Liver (tissue), 9 donors: ENCODE measurements around the gene DPP4. TPM values are rescaled to one million over a fixed set of nuclear protein-coding genes. Genes with fewer than 3 reads are reported as not detected.

ENCODE experiments used
- DNase-seq: peaks from one replicate; pipeline ENCODE4 v3.0.0-alpha.2; 2017; ENCODE audit warnings: low spot score
- H3K27ac ChIP-seq, 2 donors: one replicate each; pipeline ENCODE4 v1.7.0; 2013; ENCODE audit warnings: inconsistent platforms in 2 of 2, low read length in 2 of 2, control low read depth in 1 of 2, low read depth in 1 of 2, mild to moderate bottlenecking in 1 of 2
- H3K27me3 ChIP-seq, 4 donors: one replicate each; pipeline versions ENCODE4 v1.6.1 to v1.7.0; 2013; ENCODE audit warnings: low read length in 3 of 4, inconsistent platforms in 1 of 4, mild to moderate bottlenecking in 1 of 4, moderate library complexity in 1 of 4; ENCODE audit not compliant: control insufficient read depth in 4 of 4, insufficient read depth in 4 of 4
- H3K36me3 ChIP-seq, 4 donors: one replicate each; pipeline versions ENCODE4 v1.6.1 to v1.7.0; 2013; ENCODE audit warnings: low read length in 3 of 4, mild to moderate bottlenecking in 3 of 4, low read depth in 1 of 4, moderate library complexity in 1 of 4; ENCODE audit not compliant: control insufficient read depth in 4 of 4, insufficient read depth in 3 of 4
- H3K4me1 ChIP-seq, 4 donors: one replicate each; pipeline versions ENCODE4 v1.6.1 to v1.7.0; 2013; ENCODE audit warnings: low read length in 3 of 4, mild to moderate bottlenecking in 3 of 4, moderate library complexity in 1 of 4; ENCODE audit not compliant: control insufficient read depth in 4 of 4, insufficient read depth in 4 of 4
- H3K4me3 ChIP-seq, 3 donors: one replicate each; pipeline versions ENCODE4 v1.6.1 to v1.7.0; 2013; ENCODE audit warnings: low read length in 3 of 3, control low read depth in 1 of 3, low read depth in 1 of 3, mild to moderate bottlenecking in 1 of 3
- H3K9ac ChIP-seq, 2 donors: one replicate each; pipeline ENCODE4 v1.7.0; 2013; ENCODE audit warnings: low read length in 2 of 2, mild to moderate bottlenecking in 2 of 2, moderate library complexity in 2 of 2, control low read depth in 1 of 2, low read depth in 1 of 2
- H3K9me3 ChIP-seq, 4 donors: one replicate each; pipeline versions ENCODE4 v1.6.1 to v1.7.0; 2013; ENCODE audit warnings: low read length in 3 of 4; ENCODE audit not compliant: control insufficient read depth in 4 of 4
- EGR1 ChIP-seq, 2 donors: IDR thresholded peaks; 2 replicates each; pipeline ENCODE4 v1.6.1; 2016 to 2018; ENCODE audit warnings: antibody characterized with exemption in 2 of 2, low read depth in 2 of 2
- FOXA1 ChIP-seq: IDR thresholded peaks from 2 replicates; pipeline ENCODE4 v1.6.1; 2016; ENCODE audit warnings: antibody characterized with exemption
- FOXA2 ChIP-seq: IDR thresholded peaks from 2 replicates; pipeline ENCODE4 v1.6.1; 2016; ENCODE audit warnings: antibody characterized with exemption
- GABPA ChIP-seq, 2 donors: IDR thresholded peaks in 1 of 2; conservative IDR thresholded peaks in 1 of 2; 2 replicates each; pipeline ENCODE4 v1.6.1; 2016; ENCODE audit warnings: antibody characterized with exemption in 2 of 2, mild to moderate bottlenecking in 1 of 2, moderate library complexity in 1 of 2
- HNF4A ChIP-seq, 2 donors: conservative IDR thresholded peaks; 2 replicates each; pipeline ENCODE4 v1.6.1; 2016; ENCODE audit warnings: antibody characterized with exemption in 2 of 2, mild to moderate bottlenecking in 2 of 2
- JUND ChIP-seq, 2 donors: IDR thresholded peaks; 2 replicates each; pipeline ENCODE4 v1.6.1; 2016; ENCODE audit warnings: antibody characterized with exemption in 2 of 2
- NR2F2 ChIP-seq: IDR thresholded peaks from 2 replicates; pipeline ENCODE4 v1.6.1; 2016; ENCODE audit warnings: antibody characterized with exemption
- RAD21 ChIP-seq, 2 donors: IDR thresholded peaks; 2 replicates each; pipeline ENCODE4 v1.6.1; 2016; ENCODE audit warnings: antibody characterized with exemption in 2 of 2, mild to moderate bottlenecking in 2 of 2
- TAF1 ChIP-seq: conservative IDR thresholded peaks from 2 replicates; pipeline ENCODE4 v1.6.1; 2016; ENCODE audit warnings: antibody characterized with exemption, mild to moderate bottlenecking
- YY1 ChIP-seq: IDR thresholded peaks from 2 replicates; pipeline ENCODE4 v1.6.1; 2016; ENCODE audit warnings: antibody characterized with exemption, mild to moderate bottlenecking
- ZBTB33 ChIP-seq: IDR thresholded peaks from 2 replicates; pipeline ENCODE4 v1.6.1; 2016; ENCODE audit warnings: antibody characterized with exemption
- WGBS: extraction: QIAGEN DNeasy Blood & Tissue Kit; methylation state at CpG from one replicate; pipeline ENCODE4 v1.1.7; 2013; 5-methylcytosine and 5-hydroxymethylcytosine counted together
- polyA plus RNA-seq, 2 donors: library from polyadenylated mRNA; stranded (reverse) in 1 of 2; unstranded in 1 of 2; fragments of 200-250 nt in 1 of 2; fragments of >200 nt in 1 of 2; fragmentation: Nextera tagmentation in 1 of 2; extraction: Ambion mirVana in 1 of 2; gene quantifications; one replicate each; pipeline versions ENCODE4 v1.2.1 to v1.2.3, GENCODE V29; 2013 to 2015
- total RNA-seq, 2 donors: library from RNA; depleted of rRNA; stranded (reverse); fragments of >200 nt; gene quantifications; one replicate each; pipeline ENCODE4 v1.2.3, GENCODE V29; 2014
- TF ChIP-seq, protein P1 (sequence below): IDR thresholded peaks from 2 replicates; pipeline ENCODE4 v1.6.1; 2016; ENCODE audit warnings: antibody characterized with exemption
- TF ChIP-seq, protein P2 (sequence below): IDR thresholded peaks from 2 replicates; pipeline ENCODE4 v1.6.1; 2016; ENCODE audit warnings: antibody characterized with exemption
- TF ChIP-seq, protein P3 (sequence below): fragments of 150-350 bp; IDR thresholded peaks from 2 replicates; pipeline ENCODE4 v1.5.1; 2017; ENCODE audit warnings: improper control_type of control experiment, low read depth, low read length; ENCODE audit not compliant: missing input control
- donor health status: healthy.
- donor health status: healthy.
- donor health status: healthy.
- donor health status: healthy.
- donor health status: healthy.

DPP4 gene
- total and polyA plus RNA-seq, 4 donors, result 9.6 to 30.1 (median 13.5) TPM

- no peak for TF ChIP-seq NR2F2
- TF ChIP-seq, protein P1, sequence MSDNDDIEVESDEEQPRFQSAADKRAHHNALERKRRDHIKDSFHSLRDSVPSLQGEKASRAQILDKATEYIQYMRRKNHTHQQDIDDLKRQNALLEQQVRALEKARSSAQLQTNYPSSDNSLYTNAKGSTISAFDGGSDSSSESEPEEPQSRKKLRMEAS, result no peak
- no peak for TF ChIP-seq JUND (IDR thresholded peaks at IDR 0.05)
- TF ChIP-seq TAF1, result no peak
- no peak for TF ChIP-seq ZBTB33
- TF ChIP-seq YY1, result no peak
Observed at GRCh38 chr2:161972232-161972631, 101.8 kb downstream of the DPP4 start (continued).

GRCh38 chr2:161971551-161971950, 102.5 kb downstream of the DPP4 start:
- TF ChIP-seq FOXA2, result no peak
- TF ChIP-seq HNF4A (conservative IDR thresholded peaks at IDR 0.05), result no peak
- no peak for TF ChIP-seq EGR1 (IDR thresholded peaks at IDR 0.05; ENCODE audit: low read depth in 2 of 2)
- TF ChIP-seq NR2F2, result no peak
- no peak for TF ChIP-seq TAF1
- TF ChIP-seq, protein P2, sequence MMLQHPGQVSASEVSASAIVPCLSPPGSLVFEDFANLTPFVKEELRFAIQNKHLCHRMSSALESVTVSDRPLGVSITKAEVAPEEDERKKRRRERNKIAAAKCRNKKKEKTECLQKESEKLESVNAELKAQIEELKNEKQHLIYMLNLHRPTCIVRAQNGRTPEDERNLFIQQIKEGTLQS, result no peak
- TF ChIP-seq, protein P3, sequence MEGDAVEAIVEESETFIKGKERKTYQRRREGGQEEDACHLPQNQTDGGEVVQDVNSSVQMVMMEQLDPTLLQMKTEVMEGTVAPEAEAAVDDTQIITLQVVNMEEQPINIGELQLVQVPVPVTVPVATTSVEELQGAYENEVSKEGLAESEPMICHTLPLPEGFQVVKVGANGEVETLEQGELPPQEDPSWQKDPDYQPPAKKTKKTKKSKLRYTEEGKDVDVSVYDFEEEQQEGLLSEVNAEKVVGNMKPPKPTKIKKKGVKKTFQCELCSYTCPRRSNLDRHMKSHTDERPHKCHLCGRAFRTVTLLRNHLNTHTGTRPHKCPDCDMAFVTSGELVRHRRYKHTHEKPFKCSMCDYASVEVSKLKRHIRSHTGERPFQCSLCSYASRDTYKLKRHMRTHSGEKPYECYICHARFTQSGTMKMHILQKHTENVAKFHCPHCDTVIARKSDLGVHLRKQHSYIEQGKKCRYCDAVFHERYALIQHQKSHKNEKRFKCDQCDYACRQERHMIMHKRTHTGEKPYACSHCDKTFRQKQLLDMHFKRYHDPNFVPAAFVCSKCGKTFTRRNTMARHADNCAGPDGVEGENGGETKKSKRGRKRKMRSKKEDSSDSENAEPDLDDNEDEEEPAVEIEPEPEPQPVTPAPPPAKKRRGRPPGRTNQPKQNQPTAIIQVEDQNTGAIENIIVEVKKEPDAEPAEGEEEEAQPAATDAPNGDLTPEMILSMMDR, result no peak
- TF ChIP-seq RAD21 (IDR thresholded peaks at IDR 0.05), result no peak
- TF ChIP-seq YY1, result no peak
- no peak for DNase-seq
- WGBS, result 91% methylated on average over 9 of the region's 9 CpGs

GRCh38 chr2:161969159-161969558, 104.9 kb downstream of the DPP4 start:
- TF ChIP-seq RAD21 (IDR thresholded peaks at IDR 0.05) (no peak), EGR1 (IDR thresholded peaks at IDR 0.05; ENCODE audit: low read depth in 2 of 2) (no peak)
- no peak overlapping the region for H3K4me3 ChIP-seq
- H3K4me1 ChIP-seq, result no peaks in the 10 kb centered on the region
- no peak overlapping the region for H3K9ac ChIP-seq
- no peaks in the 10 kb centered on the region for H3K9me3 ChIP-seq
- no peak overlapping the region for H3K27ac ChIP-seq
- no peaks in the 10 kb centered on the region for H3K36me3 ChIP-seq
- H3K27me3 ChIP-seq, result no peaks in the 10 kb centered on the region
- 57% methylated on average over 1 of the region's 1 CpG for WGBS
- DNase-seq, result no peak

More at GRCh38 chr2:161971551-161971950, 102.5 kb downstream of the DPP4 start:
- peaks cover 0 to 1% (median 0%) of the 10 kb centered on the region in 4 donors for H3K4me1 ChIP-seq
- no peak overlapping the region for H3K27ac ChIP-seq
- no peak overlapping the region for H3K9ac ChIP-seq
- H3K9me3 ChIP-seq, result no peaks in the 10 kb centered on the region
- H3K36me3 ChIP-seq, result no peaks in the 10 kb centered on the region
- H3K4me3 ChIP-seq, result no peak overlapping the region
- no peaks in the 10 kb centered on the region for H3K27me3 ChIP-seq

DNA sequence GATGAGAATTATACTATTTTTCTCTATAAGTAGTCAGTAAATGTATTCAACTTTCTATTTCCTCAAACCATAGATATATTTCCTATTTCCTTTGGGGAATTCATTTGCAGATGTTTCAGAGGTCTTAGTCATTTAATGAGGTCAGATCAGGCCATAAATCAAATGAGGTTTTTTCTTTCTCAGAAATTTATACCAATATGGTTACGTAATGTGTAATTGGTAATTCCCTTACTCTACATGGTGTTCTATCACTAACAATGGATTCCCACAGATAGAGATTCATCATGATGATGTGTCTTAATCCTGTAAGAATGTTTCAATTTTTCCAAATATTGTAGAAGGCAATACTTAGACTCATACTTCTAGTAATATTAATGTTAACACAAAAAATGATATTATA, 108.0 kb downstream of the DPP4 start:
- WGBS, result 8% methylated on average over 1 of the region's 1 CpG
- no peak for DNase-seq
- H3K9me3 ChIP-seq, result no peaks in the 10 kb centered on the region

More for the DNA sequence above, 108.0 kb downstream of the DPP4 start:
- Histone ChIP-seq H3K4me3 (no peak overlapping the region), H3K4me1 (no peaks in the 10 kb centered on the region), H3K27me3 (no peaks in the 10 kb centered on the region), H3K36me3 (no peaks in the 10 kb centered on the region), H3K9ac (no peak overlapping the region), H3K27ac (no peak overlapping the region)
- TF ChIP-seq JUND (IDR thresholded peaks at IDR 0.05), result no peak
- no peak for TF ChIP-seq HNF4A (conservative IDR thresholded peaks at IDR 0.05)
- no peak for TF ChIP-seq FOXA1
- TF ChIP-seq TAF1, result no peak
- no peak for TF ChIP-seq GABPA (IDR thresholded peaks at IDR 0.05 in 1 of 2, conservative IDR thresholded peaks at IDR 0.05 in 1 of 2)
